Fibroblast of skin of right biceps (primary cell): Measurements from ENCODE around the gene DCST1.

ENCODE experiments used
- DNase-seq: peaks from one replicate; pipeline ENCODE4 v3.0.0-alpha.2; 2013

DCST1 gene

GRCh38 chr1:155057104-155057503, 23.5 kb downstream of the DCST1 start:
- DNase-seq, result no peak

GRCh38 chr1:155057788-155058211, 24.2 kb downstream of the DCST1 start:
- DNase-seq, result no peak

- no peak for DNase-seq
Observed at GRCh38 chr1:155060736-155061135, 27.1 kb downstream of the DCST1 start.

GRCh38 chr1:155061381-155062150, 27.9 kb downstream of the DCST1 start:
- peak; percentile 84 for DNase-seq

- no peak for DNase-seq
Observed at GRCh38 chr1:155062151-155062686, 28.6 kb downstream of the DCST1 start.

GRCh38 chr1:155062702-155063411, 29.2 kb downstream of the DCST1 start:
- DNase-seq, result peak; percentile 62

- DNase-seq, result peak; percentile 81
Observed at GRCh38 chr1:155063550-155064110, 30.0 kb downstream of the DCST1 start, which contains the start of gene EFNA4. Gene EFNA4 (plus strand): TSS chr1:155063740. CDS start chr1:155063824, 84 bp downstream.

- DNase-seq, result peak; percentile 27
Observed at GRCh38 chr1:155064111-155064831, 30.6 kb downstream of the DCST1 start.

GRCh38 chr1:155064832-155065429, 31.3 kb downstream of the DCST1 start:
- no peak for DNase-seq

- no peak for DNase-seq
Observed at GRCh38 chr1:155066777-155067176, 33.2 kb downstream of the DCST1 start.

- DNase-seq, result no peak
Observed at GRCh38 chr1:155068599-155068998, 35.0 kb downstream of the DCST1 start.

GRCh38 chr1:155069551-155070157, 36.0 kb downstream of the DCST1 start:
- no peak for DNase-seq

GRCh38 chr1:155070158-155070621, 36.6 kb downstream of the DCST1 start:
- no peak for DNase-seq

- DNase-seq, result peak; percentile 63
Observed at GRCh38 chr1:155070721-155071569, 37.3 kb downstream of the DCST1 start.

- DNase-seq, result no peak
Observed at GRCh38 chr1:155071701-155072100, 38.1 kb downstream of the DCST1 start.

GRCh38 chr1:155072531-155073289, 39.1 kb downstream of the DCST1 start:
- no peak for DNase-seq

GRCh38 chr1:155073377-155074242, 40.0 kb downstream of the DCST1 start:
- no peak for DNase-seq

GRCh38 chr1:155075535-155075934, 41.9 kb downstream of the DCST1 start:
- DNase-seq, result no peak

GRCh38 chr1:155076371-155076770, 42.7 kb downstream of the DCST1 start:
- DNase-seq, result no peak
